Bone marrow (tissue), 2 donors: ENCODE results near the gene SPRY2.

Experiments used
- DNase-seq, 2 donors: peaks; one replicate each; lab custom pipeline; 2025; lab: John Stamatoyannopoulos, UW

Gene SPRY2

GRCh38 chr13:80313668-80314256 lies 27.2 kb downstream of the SPRY2 start:
- DNase-seq, result no peak

- DNase-seq, result no peak
Observed at GRCh38 chr13:80312967-80313366, 28.0 kb downstream of the SPRY2 start.

DNA sequence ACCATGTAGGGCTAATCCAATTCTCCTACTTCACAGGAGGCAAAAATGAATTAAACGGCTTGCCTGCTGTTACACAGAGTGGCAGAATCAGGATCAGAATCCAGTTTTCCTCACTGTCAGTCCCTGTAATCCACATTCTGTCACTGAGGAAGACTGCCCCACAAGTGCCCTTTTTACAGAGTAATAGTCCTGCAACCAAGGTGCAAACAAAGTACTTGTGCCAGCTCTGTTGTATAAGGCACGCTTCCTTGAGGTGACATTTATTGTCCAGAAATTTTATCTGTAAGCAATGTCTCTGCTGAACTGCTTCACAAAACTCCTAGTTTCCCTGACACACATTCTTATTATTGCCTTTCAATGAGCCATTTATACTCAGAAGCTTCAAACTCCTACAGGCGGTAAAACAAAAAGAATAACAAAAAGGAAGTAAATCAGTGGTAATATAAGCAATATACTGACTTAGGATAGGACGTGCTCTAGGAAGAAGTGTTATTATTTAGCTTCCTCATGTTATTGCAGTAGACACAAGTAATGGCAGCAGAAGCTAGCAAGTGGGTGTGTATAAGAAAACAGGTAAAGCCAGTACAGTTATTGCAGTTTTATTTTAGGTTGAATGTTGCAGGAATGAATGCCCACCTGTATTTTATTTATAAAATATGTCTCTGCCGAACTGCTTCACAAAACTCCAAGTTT lies 28.8 kb downstream of the SPRY2 start:
- DNase-seq, result no peak

DNA sequence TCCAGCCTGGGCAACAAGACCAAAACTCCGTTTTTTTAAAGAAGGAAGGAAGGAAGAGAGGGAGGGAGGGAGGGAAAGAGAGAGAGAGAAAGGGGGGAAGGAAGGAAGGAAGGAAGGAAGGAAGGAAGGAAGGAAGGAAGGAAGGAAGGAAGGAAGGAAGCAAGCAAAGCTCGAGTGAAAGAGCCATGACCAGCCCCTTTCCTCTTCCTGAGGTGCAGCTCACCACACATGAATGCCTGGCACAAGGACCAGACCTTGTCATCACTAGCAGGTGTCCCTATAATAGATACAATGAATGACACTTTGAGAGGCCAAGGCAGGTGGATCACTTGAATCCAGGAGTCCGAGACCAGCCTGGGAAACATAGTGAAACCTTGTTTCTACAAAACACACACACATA lies 31.0 kb downstream of the SPRY2 start:
- DNase-seq, result no peak

- DNase-seq, result no peak
Observed at GRCh38 chr13:80307401-80307987, 33.4 kb downstream of the SPRY2 start.

DNA sequence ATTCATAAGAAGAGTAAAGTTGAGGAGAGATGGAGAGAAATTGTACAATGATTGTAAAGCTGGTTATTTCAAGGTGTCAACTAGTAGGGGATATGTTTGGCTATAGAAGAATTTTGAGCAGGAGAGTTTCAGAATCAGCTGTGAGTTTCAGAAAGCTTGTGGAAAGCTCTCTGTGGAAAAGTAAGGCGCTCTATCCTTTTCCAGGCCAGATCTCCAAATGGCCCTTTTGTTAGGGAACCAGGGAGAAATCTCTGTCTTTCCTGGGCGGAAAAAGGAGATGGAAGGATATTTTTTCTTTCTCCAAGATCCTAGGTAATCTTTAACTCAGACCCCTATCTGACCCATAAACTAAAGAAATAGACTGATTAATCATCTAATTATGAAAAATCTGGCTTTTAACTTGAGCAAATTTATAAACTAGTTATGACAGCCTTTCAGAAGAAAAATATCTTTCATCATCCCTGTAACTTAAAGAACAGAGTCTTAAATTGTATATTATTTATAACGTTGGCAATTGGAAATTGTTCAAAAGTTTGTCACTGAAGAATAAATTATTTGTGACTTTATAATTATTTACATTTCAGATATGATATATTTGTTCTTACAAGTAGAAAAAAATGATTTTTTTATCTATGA lies 34.5 kb downstream of the SPRY2 start:
- no peak for DNase-seq

GRCh38 chr13:80305737-80306136 lies 35.2 kb downstream of the SPRY2 start:
- no peak for DNase-seq

DNA sequence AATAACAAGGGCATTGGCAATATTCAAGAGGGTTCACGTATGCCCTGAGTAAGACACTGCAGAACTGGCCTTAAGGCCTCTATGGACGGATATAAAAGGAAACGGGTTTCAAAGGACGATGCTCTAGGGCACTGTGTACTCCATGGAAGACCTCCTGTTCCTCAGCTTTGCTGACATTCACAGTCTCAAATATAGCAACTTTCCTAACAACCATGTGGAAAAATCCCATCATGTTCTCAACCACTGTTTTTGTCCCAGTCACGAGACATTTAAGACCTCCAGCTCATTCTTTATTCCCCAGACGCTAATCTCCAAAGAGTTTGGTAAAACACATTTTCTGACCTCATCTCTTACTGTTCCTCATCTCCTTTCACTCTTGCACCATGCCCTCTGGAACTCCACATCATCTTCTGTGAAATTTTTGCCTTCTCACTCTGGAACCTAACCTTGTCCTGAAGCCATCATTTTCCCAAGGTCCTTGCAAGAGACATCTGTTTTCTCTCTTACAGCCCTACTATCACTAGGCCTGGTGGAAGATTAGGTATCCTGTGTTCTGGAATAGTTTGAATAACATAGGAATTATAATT lies 37.6 kb downstream of the SPRY2 start:
- no peak for DNase-seq

- DNase-seq, result no peak
Observed at GRCh38 chr13:80299046-80299445, 41.9 kb downstream of the SPRY2 start.

DNA sequence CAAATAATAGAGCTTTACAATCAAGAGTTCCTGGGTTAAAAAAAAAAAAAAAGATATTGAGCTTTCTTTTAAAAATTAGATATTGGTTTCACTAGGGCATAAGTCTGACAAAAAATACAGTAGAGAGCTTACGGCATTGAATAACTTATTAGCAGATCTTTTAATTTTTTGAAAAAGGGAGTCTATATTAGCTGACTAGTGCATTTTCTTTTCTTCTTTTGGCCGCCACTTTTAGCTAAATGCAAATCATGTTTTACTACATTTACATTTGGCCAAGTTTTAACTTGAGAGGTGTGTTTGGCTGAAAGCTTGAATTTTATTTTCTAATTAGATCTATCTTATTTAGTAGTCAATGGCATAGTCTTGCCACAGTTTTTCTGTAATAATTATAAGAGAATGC lies 43.4 kb downstream of the SPRY2 start:
- DNase-seq, result no peak

- no peak for DNase-seq
Observed at GRCh38 chr13:80297094-80297493, 43.8 kb downstream of the SPRY2 start.

DNA sequence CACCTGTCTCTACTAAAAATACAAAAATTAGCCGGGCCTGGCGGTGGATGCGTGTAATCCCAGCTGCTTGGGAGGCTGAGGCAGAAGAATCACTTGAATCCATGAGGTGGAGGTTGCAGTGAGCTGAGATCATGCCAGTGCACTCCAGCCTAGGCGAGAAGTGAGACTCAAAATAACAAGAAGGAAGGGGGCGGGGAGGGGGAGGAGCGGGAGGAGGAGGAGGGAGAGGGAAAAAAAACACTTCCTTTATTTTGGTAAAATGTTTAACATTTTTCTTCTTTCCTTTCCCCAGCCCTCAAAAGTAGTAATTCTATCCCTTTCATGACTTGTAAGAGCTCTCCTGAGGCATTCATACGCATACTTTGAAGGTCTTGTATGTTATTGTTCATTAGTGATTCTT lies 44.3 kb downstream of the SPRY2 start:
- no peak for DNase-seq

DNA sequence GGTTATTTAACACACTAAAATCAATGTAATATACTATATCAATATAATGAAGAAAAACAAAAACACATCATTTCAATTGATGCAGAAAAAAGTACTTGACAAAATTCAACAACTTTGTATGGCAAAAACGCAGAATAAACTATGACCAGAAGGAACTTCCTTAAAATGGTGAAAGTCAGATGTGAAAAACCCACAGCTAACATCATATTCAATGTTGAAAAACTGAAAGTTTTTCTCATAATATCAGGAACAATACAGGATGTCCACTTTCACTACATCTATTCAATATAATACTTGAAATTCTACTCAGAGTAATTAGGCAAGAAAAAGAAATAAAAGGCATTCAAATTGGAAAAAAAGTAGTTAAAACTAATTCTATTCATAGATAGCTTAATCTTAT lies 50.3 kb downstream of the SPRY2 start:
- DNase-seq, result no peak
